Measurements from ENCODE around the gene MTUS2.
"Not testable (repeated sequence)": the region's sequence is repeated elsewhere in the genome, so short reads cannot be mapped to it uniquely, and the experiment has no call there.

Gene MTUS2

GRCh38 chr13:29379281-29379680 lies 559.1 kb downstream of the MTUS2 start:
- in situ Hi-C loops (cut with MboI; ENCODE audit: low sequenced_read_pairs): no loop called here

DNA sequence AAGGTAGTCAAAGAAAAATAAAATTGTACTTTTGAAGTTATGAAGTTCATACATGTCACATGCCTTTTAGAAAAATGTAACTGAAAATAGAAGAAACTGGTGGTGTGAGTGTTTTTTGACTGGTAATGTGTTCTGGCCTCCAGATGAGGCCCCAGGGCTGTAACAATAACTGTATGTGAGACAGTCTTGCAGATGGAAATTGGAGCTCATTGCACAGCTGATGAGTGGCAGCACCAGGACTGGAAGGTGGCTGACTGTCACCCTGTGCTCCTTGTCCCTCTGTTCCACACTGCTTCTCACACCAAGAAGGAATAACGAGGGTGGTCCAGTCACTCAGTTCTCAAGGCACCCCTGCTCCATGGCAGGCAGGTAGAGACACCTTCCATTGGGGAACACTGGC lies 559.7 kb downstream of the MTUS2 start:
- in situ Hi-C loops (cut with MboI; ENCODE audit: low sequenced_read_pairs): no loop called here

DNA sequence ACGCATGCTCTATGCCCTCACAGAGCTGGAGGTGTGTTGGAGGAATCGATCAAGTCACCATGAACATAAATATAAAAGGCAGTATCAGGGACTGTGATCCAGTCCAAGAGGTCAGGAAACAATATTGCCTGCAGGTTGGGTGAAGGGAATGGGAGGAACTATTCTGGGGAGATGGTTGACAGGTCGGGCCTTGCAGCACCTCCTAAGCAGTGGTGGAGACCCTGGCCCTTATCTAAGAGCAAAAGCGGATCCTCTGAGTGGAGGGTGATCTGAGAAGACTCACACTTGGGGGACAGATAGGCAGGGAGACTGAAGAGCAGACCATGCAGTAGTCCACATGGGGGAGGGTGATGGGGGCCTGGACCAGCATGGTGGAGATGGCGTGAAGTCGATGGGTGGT lies 561.9 kb downstream of the MTUS2 start:
- in situ Hi-C loops (cut with MboI; ENCODE audit: low sequenced_read_pairs): no loop called here

- in situ Hi-C loops (cut with MboI; ENCODE audit: low sequenced_read_pairs): no loop called here
These were observed 563.3 kb downstream of the MTUS2 start for GRCh38 chr13:29383476-29383875.

GRCh38 chr13:29384466-29384865 lies 564.3 kb downstream of the MTUS2 start:
- in situ Hi-C loops (cut with MboI; ENCODE audit: low sequenced_read_pairs): no loop called here

DNA sequence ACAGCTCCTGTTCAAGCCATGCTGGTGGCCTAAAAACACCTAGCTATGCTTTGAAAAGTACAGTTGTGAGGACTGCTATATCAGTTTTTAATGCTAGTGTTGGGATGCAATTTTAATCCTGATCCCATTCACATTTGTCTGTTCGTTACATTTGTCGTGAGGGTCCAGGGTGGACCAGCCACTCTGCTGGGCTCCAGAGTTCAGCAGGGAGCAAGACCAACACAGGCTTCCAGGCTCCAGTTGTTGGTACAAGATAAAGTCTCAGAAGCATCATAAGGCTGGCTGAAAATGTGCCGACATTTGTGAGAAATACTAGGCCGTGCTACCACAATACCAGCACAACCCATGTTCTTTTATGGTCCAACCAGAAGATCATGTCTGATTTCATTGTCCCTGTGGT lies 564.7 kb downstream of the MTUS2 start:
- in situ Hi-C loops (cut with MboI; ENCODE audit: low sequenced_read_pairs): no loop called here

DNA sequence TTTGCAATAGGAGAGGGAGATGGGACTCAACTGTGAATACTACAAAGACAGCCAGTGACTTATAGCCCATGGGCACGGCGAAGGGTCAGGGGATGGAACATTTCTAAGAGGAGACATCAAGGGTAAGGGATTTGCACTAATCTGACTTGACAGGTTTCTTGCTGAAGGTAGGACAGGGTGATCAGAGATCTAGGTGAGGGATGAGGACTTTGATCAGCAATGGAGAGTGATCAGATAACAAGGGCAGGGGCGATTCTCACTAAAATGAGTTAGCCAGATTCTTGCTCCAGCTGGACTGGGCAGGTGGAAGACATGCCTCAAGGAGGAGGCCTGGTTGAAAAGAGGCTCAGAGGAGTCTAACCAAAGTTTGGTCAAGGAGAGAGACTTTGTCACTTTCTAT lies 566.1 kb downstream of the MTUS2 start:
- in situ Hi-C loops (cut with MboI; ENCODE audit: low sequenced_read_pairs): no loop called here

DNA sequence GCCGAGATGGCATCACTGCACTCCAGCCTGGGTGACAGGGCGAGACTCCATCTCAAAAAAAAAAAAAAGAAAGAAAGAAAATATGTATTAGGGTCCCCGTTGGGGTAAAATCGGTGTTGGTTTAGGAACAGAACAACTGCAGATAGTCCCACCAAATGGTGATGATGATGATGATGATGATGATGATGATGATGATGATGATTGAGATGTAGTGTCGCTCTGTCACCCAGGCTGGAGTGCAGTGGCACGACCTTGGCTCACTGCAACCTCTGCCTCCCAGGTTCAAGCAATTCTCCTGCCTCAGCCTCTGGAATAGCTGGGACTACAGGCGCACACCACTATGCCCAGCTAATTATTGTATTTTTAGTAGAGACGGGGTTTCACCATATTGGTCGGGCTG lies 570.5 kb downstream of the MTUS2 start:
- in situ Hi-C loops (cut with MboI; ENCODE audit: low sequenced_read_pairs): not testable (repeated sequence)

DNA sequence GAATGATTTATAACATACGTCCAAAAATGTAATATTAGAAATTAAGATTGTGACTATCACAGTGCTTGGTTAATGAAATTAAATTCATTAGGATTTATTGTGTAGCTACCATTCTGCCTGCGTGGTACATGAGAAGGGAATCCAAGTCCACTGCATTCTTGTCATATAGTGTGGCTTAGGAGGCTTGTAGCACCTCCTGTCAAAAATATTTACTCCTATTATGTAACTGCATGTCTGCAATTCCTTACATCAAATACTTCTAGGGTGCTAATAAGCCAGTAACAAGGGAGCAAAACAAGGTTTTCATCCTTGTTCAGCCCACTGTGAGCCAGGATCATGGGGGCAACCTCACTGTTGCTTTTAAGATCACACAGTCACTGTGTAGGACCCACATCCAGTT lies 576.3 kb downstream of the MTUS2 start:
- in situ Hi-C loops (cut with MboI; ENCODE audit: low sequenced_read_pairs): no loop called here

GRCh38 chr13:29397265-29397664 lies 577.1 kb downstream of the MTUS2 start:
- in situ Hi-C loops (cut with MboI; ENCODE audit: low sequenced_read_pairs): no loop called here

- in situ Hi-C loops (cut with MboI; ENCODE audit: low sequenced_read_pairs): no loop called here
These were observed 582.1 kb downstream of the MTUS2 start for GRCh38 chr13:29402166-29402636.

GRCh38 chr13:29405401-29405800 lies 585.3 kb downstream of the MTUS2 start:
- in situ Hi-C loops (cut with MboI; ENCODE audit: low sequenced_read_pairs): no loop called here

DNA sequence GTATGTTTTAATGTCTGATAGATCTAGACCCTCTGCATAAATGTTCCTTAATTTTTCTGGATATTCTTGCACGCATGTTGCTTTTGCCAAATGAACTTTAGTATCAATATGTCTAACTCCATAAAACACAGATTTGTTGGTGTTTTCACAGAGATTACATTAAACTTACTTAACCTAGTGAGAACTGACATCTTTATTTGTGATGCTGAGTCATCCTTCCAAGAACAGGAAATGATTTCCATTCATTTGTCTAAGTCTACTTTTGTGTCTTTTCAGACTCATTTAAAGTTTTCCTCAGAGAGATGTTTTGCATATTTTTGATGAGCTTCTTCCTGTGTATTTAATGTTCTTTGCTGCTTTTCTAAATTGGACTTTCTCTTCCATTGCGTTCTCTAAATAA lies 591.3 kb downstream of the MTUS2 start:
- in situ Hi-C loops (cut with MboI; ENCODE audit: low sequenced_read_pairs): no loop called here

DNA sequence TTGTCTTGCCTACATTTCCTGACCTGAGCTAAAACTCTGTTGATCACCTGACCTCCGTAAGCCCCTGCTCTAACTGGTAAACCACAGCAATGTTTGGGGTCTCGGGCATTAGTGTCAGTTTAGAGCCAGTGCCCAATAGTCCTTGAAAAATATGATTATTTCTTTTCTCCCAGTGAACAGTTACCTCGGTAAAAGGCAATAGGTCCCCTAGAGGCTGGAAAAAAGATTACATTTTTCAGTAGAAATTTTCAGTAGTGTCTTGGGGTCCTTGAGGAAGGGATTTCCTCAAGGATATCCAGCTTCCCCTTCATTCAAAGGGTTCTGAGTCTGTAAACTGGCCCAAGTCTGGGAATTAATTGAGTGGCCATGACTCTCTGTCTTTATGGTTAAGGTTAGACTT lies 597.9 kb downstream of the MTUS2 start:
- in situ Hi-C loops (cut with MboI; ENCODE audit: low sequenced_read_pairs): no loop called here

GRCh38 chr13:29421118-29421517 lies 601.0 kb downstream of the MTUS2 start:
- in situ Hi-C loops (cut with MboI; ENCODE audit: low sequenced_read_pairs): no loop called here

GRCh38 chr13:29422015-29422414 lies 601.9 kb downstream of the MTUS2 start:
- in situ Hi-C loops (cut with MboI; ENCODE audit: low sequenced_read_pairs): no loop called here

GRCh38 chr13:29423050-29423449 lies 602.9 kb downstream of the MTUS2 start:
- in situ Hi-C loops (cut with MboI; ENCODE audit: low sequenced_read_pairs): no loop called here

- in situ Hi-C loops (cut with MboI; ENCODE audit: low sequenced_read_pairs): no loop called here
These were observed 607.8 kb downstream of the MTUS2 start for GRCh38 chr13:29427937-29428309.

- in situ Hi-C loops (cut with MboI; ENCODE audit: low sequenced_read_pairs): no loop called here
These were observed 608.4 kb downstream of the MTUS2 start for GRCh38 chr13:29428310-29429181.

DNA sequence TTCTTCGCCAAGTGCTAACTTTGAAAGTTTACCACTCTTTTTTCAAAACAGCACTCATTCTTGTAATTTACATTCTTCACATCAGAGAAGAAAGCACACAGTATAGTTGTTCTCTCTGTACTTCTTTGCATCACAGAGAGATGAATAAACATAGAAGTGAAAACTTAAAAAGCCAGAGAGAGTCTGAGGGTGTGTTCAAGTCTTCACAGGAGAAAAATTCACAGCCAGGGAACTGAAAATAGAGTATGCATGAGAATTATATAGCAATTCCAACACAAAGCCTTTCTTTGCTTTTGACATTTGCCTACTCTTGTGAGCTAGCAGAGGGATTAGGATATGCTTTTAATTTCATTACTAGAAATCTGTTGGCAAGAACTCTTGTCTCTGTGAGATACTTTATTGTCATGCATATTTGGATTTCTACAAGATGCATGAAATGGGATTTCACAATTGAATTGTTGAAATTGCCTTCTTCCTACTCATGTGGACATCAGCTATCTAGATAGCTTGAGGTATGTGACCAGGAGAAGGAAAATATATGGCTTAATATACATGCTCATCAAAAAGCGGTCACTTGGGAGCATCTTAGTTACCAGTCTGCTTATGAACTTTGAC lies 609.3 kb downstream of the MTUS2 start:
- in situ Hi-C loops (cut with MboI; ENCODE audit: low sequenced_read_pairs): no loop called here

- in situ Hi-C loops (cut with MboI; ENCODE audit: low sequenced_read_pairs): no loop called here
These were observed 614.2 kb downstream of the MTUS2 start for GRCh38 chr13:29434217-29434945.
